Measurements from ENCODE around the gene GCHFR. TPM values are rescaled to one million over a fixed set of nuclear protein-coding genes. Genes with fewer than 3 reads are reported as not detected.

GCHFR gene
- total RNA-seq, 8 experiments from 2014 or later = 1.5 to 26.2 (median 6.2) TPM

DNA sequence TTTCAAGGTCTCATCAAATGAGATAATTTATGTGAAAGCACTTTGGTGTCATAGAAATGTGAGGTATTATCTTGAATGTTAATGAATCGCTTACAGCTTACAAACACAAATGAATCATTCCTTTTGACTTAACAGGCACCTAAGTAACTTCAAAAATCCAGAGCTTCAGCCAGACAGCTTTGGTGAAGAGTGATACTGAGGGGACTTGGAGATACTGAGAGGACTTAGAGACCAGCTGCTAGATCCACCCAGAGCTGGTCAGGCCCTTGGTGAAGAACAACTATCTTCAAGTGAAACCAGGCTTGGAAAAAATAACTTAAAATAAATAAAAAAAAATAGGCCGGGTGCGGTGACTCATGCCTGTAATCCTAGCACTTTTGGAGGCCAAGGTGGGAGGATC is 26.9 kb downstream of the GCHFR start:
- in situ Hi-C loops (cut with MboI; ENCODE audit: low pct_unique_long_range_greater_than_20kb in 2 of 9, low sequenced_read_pairs in 9 of 9, unreplicated experiment in 9 of 9) = no loop called here
- no peak overlapping the region for H3K27ac ChIP-seq

GRCh38 chr15:40792394-40792793 is 28.5 kb downstream of the GCHFR start:
- no peak for ATAC-seq (replicated peaks in 6 of 8)
- no peak overlapping the region for H3K4me3 ChIP-seq
- in situ Hi-C loops (cut with MboI; ENCODE audit: low pct_unique_long_range_greater_than_20kb in 2 of 9, low sequenced_read_pairs in 9 of 9, unreplicated experiment in 9 of 9) = no loop called here
- WGBS, 10 experiments = 83 to 100% (median 100%) methylated on average over 1 to 3 of the region's 3 CpGs; no CpG with 5 or more reads in 3 of the 10 experiments
- H3K4me1 ChIP-seq (replicated peaks in 1 of 2) = no peaks in the 10 kb centered on the region
- H3K27ac ChIP-seq = no peak overlapping the region

More for the DNA sequence above, 26.9 kb downstream of the GCHFR start:
- no peaks in the 10 kb centered on the region for H3K4me1 ChIP-seq (replicated peaks in 1 of 2)
- H3K4me3 ChIP-seq = no peak overlapping the region
- no peak for ATAC-seq (replicated peaks in 6 of 8)
- WGBS, 10 experiments = 88 to 100% (median 100%) methylated on average over 1 to 3 of the region's 3 CpGs; no CpG with 5 or more reads in 2 of the 10 experiments

DNA sequence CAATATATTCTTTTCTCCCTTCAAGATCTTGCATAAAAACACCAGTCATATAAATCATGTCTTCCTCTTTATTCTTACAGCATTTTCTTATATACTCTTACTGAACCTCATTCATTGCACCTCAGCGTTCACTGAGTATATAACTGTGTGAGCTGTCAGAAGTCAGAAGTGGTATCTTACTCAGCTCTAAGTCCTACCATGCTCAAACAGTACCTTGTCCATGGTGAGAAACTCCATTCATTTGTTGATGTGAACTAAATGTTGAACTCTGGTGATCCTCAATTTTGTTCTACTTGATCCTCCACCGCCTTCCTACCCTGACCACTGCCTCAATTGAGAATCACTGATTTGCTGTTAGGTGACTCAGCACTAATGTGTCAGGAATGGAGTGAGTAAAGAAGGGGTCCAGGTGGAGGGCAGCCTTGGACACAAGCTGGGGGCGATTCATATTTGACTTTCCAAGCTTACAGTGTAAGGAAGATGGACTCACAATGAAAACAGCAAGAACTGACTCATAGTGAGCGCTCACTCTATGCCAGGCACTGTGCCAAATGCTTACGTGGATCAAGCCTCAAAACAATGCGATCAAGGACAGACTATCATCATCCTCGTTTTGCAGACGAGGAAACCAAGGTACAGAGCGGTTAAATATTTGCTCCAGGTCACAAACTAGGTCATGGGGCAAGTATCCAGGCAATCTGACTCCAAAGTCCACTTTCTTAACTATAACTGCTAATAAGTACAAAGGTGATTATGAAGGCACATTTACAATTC is 29.5 kb downstream of the GCHFR start:
- Histone ChIP-seq H3K27ac (no peak overlapping the region), H3K4me1 (replicated peaks in 1 of 2) (peaks cover under 1 to 3% of the 10 kb centered on the region in 2 donors), H3K4me3 (no peak overlapping the region)
- in situ Hi-C loops (cut with MboI; ENCODE audit: low pct_unique_long_range_greater_than_20kb in 2 of 9, low sequenced_read_pairs in 9 of 9, unreplicated experiment in 9 of 9) = no loop called here
- 5 to 100% (median 89%) methylated on average over 1 to 9 of the region's 9 CpGs; no CpG with 5 or more reads in 1 of the 10 experiments for whole genome bisulfite sequencing, 10 experiments
- peak in 2 of 8 experiments; percentile 85 to 91 for ATAC-seq (replicated peaks in 6 of 8)

DNA sequence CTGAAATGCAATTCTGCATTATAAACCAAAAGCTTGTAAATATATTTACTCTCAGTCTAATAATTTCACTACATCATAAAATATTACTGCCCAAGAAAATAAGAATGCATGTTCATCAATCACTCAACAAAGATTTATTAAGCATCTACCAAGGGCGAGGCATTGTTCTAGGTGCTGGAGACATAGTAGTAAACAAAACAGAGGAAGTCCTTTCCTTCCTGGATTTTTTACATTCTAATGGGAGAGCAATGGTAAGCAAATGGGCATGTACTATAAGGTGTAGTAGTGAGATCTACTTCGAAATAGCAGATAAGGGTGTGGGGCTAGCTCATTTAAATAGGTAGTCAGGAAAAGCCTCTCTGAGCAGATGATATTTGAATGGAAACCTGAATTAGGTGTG is 32.2 kb downstream of the GCHFR start:
- WGBS, 10 experiments = 67 to 100% (median 90%) methylated on average over 1 to 2 of the region's 2 CpGs; no CpG with 5 or more reads in 2 of the 10 experiments
- ATAC-seq (replicated peaks in 6 of 8) = no peak
- in situ Hi-C loops (cut with MboI; ENCODE audit: low pct_unique_long_range_greater_than_20kb in 2 of 9, low sequenced_read_pairs in 9 of 9, unreplicated experiment in 9 of 9) = no loop called here
- Histone ChIP-seq H3K4me3 (no peak overlapping the region), H3K27ac (no peak overlapping the region), H3K4me1 (replicated peaks in 1 of 2) (peaks cover 3 to 4% of the 10 kb centered on the region in 2 donors)

DNA sequence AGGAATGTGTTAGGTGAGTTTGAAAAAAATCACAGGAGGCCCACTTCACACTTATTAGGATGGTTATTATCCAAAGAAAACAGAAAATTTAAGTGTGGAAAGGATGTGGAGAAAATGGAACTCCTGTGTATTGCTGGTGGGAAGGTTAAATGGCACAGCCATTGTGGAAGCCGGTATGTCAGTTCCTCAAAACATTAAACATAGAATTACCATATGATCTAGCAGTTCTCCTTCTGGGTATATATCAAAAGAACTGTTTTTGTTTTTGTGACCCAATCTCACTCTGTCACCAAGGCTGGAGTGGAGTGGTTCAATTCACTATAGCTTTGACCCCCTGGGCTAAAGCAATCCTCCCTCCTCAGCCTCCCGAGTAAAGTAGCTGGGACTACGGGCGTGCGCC is 32.6 kb downstream of the GCHFR start:
- peaks cover 3 to 4% of the 10 kb centered on the region in 2 donors for H3K4me1 ChIP-seq (replicated peaks in 1 of 2)
- H3K4me3 ChIP-seq = no peak overlapping the region
- WGBS, 10 experiments = 50 to 100% (median 97%) methylated on average over 1 to 4 of the region's 5 CpGs; no CpG with 5 or more reads in 3 of the 10 experiments
- ATAC-seq (replicated peaks in 6 of 8) = no peak
- in situ Hi-C loops (cut with MboI; ENCODE audit: low pct_unique_long_range_greater_than_20kb in 2 of 9, low sequenced_read_pairs in 9 of 9, unreplicated experiment in 9 of 9) = no loop called here
- H3K27ac ChIP-seq = no peak overlapping the region

DNA sequence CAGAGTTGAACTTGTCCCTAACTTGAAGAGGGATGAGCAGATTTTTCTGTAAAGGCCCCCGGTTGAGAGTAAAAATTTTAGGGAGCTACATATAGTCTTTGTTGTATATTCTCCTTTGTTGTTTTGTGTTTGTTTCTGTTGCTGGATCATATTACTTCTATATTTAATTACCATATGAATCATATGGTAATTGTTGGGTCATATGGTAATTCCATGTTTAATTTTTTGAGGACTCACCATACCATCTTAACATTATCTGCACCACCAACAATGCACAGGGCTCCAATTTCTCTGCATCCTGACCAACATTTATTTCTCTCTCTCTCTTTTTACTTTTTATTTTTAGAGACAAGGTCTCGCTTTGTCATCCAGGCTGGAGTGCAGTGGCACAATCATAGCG is 35.7 kb downstream of the GCHFR start:
- in situ Hi-C loops (cut with MboI; ENCODE audit: low pct_unique_long_range_greater_than_20kb in 2 of 9, low sequenced_read_pairs in 9 of 9, unreplicated experiment in 9 of 9) = no loop called here
- WGBS, 10 experiments = 58 to 100% (median 88%) methylated on average over 1 to 3 of the region's 3 CpGs; no CpG with 5 or more reads in 2 of the 10 experiments
- H3K4me3 ChIP-seq = no peak overlapping the region

DNA sequence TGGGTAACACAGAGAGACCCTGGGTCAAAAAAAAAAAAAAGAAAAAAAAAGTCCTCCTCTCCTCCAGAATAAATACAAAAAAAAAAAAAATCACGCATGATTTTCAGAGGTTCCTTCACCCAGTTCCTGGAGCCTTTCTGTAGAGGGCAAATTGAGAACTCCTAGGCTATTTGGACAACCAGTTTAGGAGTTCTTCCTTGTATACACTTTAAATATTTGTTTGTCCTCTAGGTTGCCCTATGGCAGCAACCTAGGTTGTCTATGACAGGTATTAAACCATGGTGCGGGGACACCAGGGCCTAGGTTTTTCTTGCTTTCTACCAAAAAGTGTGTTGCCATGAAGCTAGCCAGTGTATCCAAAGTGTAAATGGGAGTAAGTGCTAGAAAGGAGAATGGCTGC is 39.2 kb downstream of the GCHFR start:
- peaks cover 8 to 10% of the 10 kb centered on the region in 2 donors for H3K4me1 ChIP-seq (replicated peaks in 1 of 2)
- ATAC-seq (replicated peaks in 6 of 8) = no peak
- in situ Hi-C loops (cut with MboI; ENCODE audit: low pct_unique_long_range_greater_than_20kb in 2 of 9, low sequenced_read_pairs in 9 of 9, unreplicated experiment in 9 of 9) = no loop called here
- H3K27ac ChIP-seq = no peak overlapping the region
- 80 to 100% (median 98%) methylated on average over 1 to 2 of the region's 2 CpGs; no CpG with 5 or more reads in 4 of the 10 experiments for WGBS, 10 experiments
- no peak overlapping the region for H3K4me3 ChIP-seq

More for the DNA sequence above, 35.7 kb downstream of the GCHFR start:
- Histone ChIP-seq H3K4me1 (replicated peaks in 1 of 2) (peaks cover 3 to 4% of the 10 kb centered on the region in 2 donors), H3K27ac (no peak overlapping the region)
- ATAC-seq (replicated peaks in 6 of 8) = peak in 3 of 8 experiments; percentile 79 to 87 (median 85)

- Histone ChIP-seq H3K4me3 (no peak overlapping the region), H3K4me1 (replicated peaks in 1 of 2) (peaks cover 5 to 6% of the 10 kb centered on the region in 2 donors), H3K27ac (no peak overlapping the region)
- WGBS, 10 experiments = 67 to 100% methylated on average over 1 of the region's 1 CpG; no CpG with 5 or more reads in 8 of the 10 experiments
- ATAC-seq (replicated peaks in 6 of 8) = no peak
- in situ Hi-C loops (cut with MboI; ENCODE audit: low pct_unique_long_range_greater_than_20kb in 2 of 9, low sequenced_read_pairs in 9 of 9, unreplicated experiment in 9 of 9) = no loop called here
Observed at GRCh38 chr15:40803688-40804087, 39.8 kb downstream of the GCHFR start.

DNA sequence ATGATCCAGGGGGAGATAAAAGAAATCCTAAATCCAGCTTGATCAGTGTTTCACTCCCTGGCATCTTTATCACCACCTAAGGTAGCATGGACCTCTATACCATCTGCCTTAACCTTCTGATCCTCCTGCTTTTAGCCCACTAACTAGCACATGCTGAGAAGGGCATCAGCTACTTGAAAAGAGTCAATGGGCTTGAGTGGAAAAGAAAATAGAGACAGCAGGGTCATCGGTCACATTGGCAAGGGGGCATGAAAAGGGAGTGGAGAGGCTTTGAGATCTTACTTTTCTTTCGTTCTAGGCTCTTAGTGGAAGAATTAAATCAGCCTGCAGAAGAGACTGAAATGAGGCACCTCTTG is 42.8 kb downstream of the GCHFR start:
- Histone ChIP-seq H3K27ac (peak overlapping the region; percentile 87 to 89), H3K4me1 (replicated peaks in 1 of 2) (peaks cover 5 to 6% of the 10 kb centered on the region in 2 donors), H3K4me3 (peak overlapping the region; percentile 83 to 96 (median 92))
- 0% methylated on average over 1 to 2 of the region's 2 CpGs; no CpG with 5 or more reads in 4 of the 10 experiments for WGBS, 10 experiments
- in situ Hi-C loops (cut with MboI; ENCODE audit: low pct_unique_long_range_greater_than_20kb in 2 of 9, low sequenced_read_pairs in 9 of 9, unreplicated experiment in 9 of 9) = no loop called here
- ATAC-seq (replicated peaks in 6 of 8) = no peak

DNA sequence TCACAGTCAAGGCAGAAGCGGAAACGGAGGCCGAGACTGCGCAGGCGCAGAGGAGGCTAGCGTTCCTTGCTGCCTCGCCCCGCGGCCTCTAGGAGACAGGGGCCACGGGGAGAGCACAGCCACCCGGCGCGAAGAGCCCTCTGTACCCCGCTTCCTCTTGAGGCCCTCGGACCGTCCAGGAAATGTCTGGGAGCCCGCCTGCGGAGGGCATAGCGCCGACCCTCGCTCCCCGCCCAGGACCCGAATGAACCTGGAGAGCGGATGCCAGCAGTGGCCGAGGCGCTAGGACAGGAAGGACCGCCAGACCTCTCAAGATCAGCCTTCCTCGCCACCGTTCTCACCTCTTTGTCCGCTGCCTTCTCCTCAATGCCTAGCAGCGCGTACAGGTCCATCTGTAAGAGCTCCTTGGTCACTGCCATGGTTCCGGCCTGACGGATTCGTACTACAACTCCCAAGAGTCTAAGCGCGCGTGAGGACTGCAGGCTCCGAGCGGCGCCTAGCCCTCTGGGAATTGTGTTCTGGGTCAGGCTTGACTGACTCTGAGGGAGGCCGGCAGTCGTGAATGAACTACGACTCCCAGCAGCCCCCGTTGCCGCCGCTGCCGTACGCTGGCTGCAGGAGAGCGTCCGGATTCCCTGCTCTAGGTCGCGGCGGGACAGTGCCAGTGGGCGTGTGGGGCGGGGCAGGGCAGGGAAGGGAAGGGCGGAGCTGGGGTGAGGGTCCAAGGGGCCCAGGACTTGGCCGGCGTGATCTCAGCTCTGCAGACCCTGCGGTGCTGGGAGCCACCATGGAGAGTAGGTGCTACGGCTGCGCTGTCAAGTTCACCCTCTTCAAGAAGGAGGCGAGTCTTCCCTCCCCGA is 43.4 kb downstream of the GCHFR start, which contains the start of the genes DNAJC17 and ZFYVE19:
Gene DNAJC17, minus strand, starts transcription at position 446 of the 860 bp plus-strand sequence. Its CDS starts 27 bp downstream, at position 419.
Gene ZFYVE19, plus strand, starts transcription at position 62 of the 860 bp plus-strand sequence. Its CDS starts 501 bp downstream, at position 563.
- peak; percentile 98 to 99 (median 98) for ATAC-seq (replicated peaks in 6 of 8)
- WGBS, 10 experiments = 0 to 10% (median 0%) methylated on average over 3 to 21 of the region's 64 CpGs; no CpG with 5 or more reads in 2 of the 10 experiments
- in situ Hi-C loops (cut with MboI; ENCODE audit: low pct_unique_long_range_greater_than_20kb in 2 of 9, low sequenced_read_pairs in 9 of 9, unreplicated experiment in 9 of 9) = no loop called here
- peak within 1 kb of the TSS; percentile 87 to 89 for H3K27ac ChIP-seq
- H3K4me3 ChIP-seq = peak within 1 kb of the TSS; percentile 83 to 96 (median 92)
- H3K4me1 ChIP-seq (replicated peaks in 1 of 2) = peaks cover 5 to 6% of the 10 kb centered on the region in 2 donors

GRCh38 chr15:40807888-40808461 is 44.1 kb downstream of the GCHFR start:
- 17 to 93% (median 65%) methylated on average over 1 to 12 of the region's 19 CpGs; no CpG with 5 or more reads in 3 of the 10 experiments for WGBS, 10 experiments
- Histone ChIP-seq H3K4me1 (replicated peaks in 1 of 2) (peaks cover 5 to 6% of the 10 kb centered on the region in 2 donors), H3K4me3 (peak overlapping the region; percentile 83 to 96 (median 92)), H3K27ac (no peak overlapping the region)
- ATAC-seq (replicated peaks in 6 of 8) = no peak
- in situ Hi-C loops (cut with MboI; ENCODE audit: low pct_unique_long_range_greater_than_20kb in 2 of 9, low sequenced_read_pairs in 9 of 9, unreplicated experiment in 9 of 9) = no loop called here

DNA sequence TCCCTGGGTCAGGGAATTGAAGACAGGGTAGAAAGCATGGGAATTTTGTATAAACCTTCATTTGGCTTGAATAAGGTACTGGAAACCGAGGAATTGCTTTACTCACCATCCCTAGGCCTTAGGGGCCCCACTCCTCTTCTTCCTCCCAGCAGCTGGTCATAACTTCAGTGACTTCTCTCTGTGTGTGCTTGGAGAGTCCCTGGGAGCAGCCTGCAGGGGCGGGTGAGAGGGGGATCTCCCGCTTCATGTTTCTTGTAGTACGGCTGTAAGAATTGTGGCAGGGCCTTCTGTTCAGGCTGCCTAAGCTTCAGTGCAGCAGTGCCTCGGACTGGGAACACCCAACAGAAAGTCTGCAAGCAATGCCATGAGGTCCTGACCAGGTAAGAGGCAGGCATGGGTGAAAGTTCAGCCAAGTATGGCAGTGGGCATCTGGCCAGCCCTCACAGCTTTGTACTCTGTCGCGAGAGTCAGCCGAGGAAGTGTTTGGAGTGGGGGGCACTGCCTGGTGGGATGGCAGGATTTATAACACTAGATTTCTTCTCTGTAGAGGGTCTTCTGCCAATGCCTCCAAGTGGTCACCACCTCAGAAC is 45.1 kb downstream of the GCHFR start:
- ATAC-seq (replicated peaks in 6 of 8) = no peak
- H3K4me3 ChIP-seq = no peak overlapping the region
- H3K4me1 ChIP-seq (replicated peaks in 1 of 2) = peaks cover 5 to 6% of the 10 kb centered on the region in 2 donors
- 56 to 100% (median 71%) methylated on average over 1 to 8 of the region's 8 CpGs; no CpG with 5 or more reads in 4 of the 10 experiments for WGBS, 10 experiments
- in situ Hi-C loops (cut with MboI; ENCODE audit: low pct_unique_long_range_greater_than_20kb in 2 of 9, low sequenced_read_pairs in 9 of 9, unreplicated experiment in 9 of 9) = no loop called here
- no peak overlapping the region for H3K27ac ChIP-seq
